ENCODE results near the gene COX19.

Gene COX19

DNA sequence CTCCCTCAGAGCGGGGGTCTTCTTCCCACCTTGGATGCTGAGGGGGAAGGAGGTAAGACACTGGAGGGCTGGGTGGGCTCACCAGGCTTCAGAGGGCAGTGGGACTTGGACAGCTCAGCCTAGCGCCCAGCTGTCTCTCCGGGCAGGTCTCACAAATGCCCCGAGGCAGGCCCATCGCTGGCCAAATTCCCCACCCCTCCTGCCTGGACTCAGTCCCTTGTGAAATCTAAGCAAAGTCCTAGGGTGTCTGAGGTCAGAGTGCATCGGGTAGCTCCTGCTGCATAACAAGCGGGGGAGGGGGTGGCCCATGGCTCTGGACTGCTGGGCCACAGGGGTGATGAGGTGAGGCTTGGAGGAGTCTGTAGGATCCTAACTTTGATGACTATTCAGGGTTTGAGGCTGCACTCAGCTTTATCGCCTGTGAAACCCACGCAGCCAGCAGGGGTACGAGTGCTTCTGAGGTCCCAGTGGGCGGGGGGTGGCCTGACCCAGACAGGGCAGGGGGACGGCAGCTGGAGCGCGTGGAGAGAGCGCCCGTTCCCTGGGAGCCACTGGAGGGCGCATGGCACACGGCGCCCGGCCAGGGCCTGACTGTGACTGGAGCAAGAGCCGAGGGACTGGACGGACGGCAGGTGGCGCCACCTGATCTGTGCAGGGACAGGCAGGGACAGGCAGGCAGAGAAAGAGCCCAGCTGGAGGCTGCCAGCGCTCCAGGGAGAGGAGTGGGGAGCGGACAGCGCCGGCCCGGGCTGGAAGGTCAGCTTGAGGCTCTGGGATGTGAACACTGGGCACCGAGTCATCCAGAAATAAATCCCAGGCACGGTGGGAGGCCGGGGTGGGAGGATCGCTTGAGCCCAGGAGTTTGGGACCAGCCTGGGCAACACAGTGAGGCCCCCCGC, 17.6 kb upstream of the COX19 start:
- H3K36me3 ChIP-seq (ENCODE audit: insufficient read depth, low read length): peaks cover 15% of the 10 kb centered on the region
- H2AFZ ChIP-seq (ENCODE audit: low read depth, low read length): no peak overlapping the region
- peaks cover 14% of the 10 kb centered on the region for H3K4me1 ChIP-seq (ENCODE audit: insufficient read depth, low read length)
- H3K9me3 ChIP-seq (ENCODE audit: low read length): no peaks in the 10 kb centered on the region
- H3K4me3 ChIP-seq (ENCODE audit: low read length): no peak overlapping the region
- no peaks in the 10 kb centered on the region for H3K27me3 ChIP-seq (ENCODE audit: insufficient read depth, low read length)

DNA sequence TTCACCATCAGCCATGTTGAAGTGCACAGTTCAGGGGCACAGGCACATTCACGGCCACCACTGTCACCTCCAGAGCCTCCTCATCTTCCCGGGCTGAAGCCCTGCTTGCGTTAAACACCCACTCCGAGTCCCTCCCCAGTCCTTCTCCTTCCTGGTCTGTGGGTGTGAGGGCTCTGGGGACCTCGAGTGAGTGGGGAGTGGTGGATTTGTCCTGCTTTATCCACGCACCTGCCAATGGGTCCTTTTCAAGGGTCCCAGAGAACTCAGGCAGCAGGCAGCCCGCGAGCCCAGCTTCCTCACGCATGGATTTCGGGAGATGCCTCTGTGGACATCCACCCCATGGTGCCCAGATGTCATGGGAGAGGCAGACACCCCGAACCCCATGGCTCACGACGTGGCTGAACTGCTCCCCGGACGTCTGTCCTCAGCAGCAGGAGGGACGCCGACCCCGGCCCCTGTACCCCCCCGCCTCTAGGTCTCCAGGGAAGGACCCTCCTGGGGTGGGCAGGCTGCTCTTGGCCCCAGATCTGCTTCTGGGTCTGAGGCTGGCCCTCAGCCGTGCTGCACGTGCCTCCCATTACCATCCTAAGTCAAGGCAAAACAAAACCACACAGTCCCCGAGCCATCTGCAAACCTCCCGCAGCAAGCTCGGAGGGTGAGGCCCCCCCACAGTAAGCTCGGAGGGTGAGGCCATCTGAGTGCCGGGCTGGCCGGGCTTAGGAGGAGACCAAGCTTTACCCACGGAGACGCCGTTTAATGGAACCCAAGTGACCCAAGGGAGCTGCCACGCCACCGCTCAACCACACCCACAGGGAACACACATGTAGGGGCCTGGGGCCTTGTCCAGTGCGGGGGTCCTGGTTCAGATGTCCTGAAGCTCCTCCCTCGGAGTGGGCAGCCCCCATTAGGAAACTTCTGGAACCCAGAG, 16.6 kb upstream of the COX19 start:
- H3K27me3 ChIP-seq (ENCODE audit: insufficient read depth, low read length): no peaks in the 10 kb centered on the region
- H2AFZ ChIP-seq (ENCODE audit: low read depth, low read length): no peak overlapping the region
- peaks cover 13% of the 10 kb centered on the region for H3K36me3 ChIP-seq (ENCODE audit: insufficient read depth, low read length)
- peaks cover 14% of the 10 kb centered on the region for H3K4me1 ChIP-seq (ENCODE audit: insufficient read depth, low read length)
- H3K9me3 ChIP-seq (ENCODE audit: low read length): no peaks in the 10 kb centered on the region
- H3K4me3 ChIP-seq (ENCODE audit: low read length): no peak overlapping the region

- Histone ChIP-seq H3K4me1 (ENCODE audit: insufficient read depth, low read length) (peaks cover 14% of the 10 kb centered on the region), H3K36me3 (ENCODE audit: insufficient read depth, low read length) (peaks cover 5% of the 10 kb centered on the region), H3K27me3 (ENCODE audit: insufficient read depth, low read length) (no peaks in the 10 kb centered on the region), H3K4me3 (ENCODE audit: low read length) (no peak overlapping the region), H3K9me3 (ENCODE audit: low read length) (no peaks in the 10 kb centered on the region), H2AFZ (ENCODE audit: low read depth, low read length) (no peak overlapping the region)
Measured at GRCh38 chr7:990933-991728, 15.8 kb upstream of the COX19 start.

GRCh38 chr7:990352-990932, 15.1 kb upstream of the COX19 start:
- H3K27me3 ChIP-seq (ENCODE audit: insufficient read depth, low read length): no peaks in the 10 kb centered on the region

DNA sequence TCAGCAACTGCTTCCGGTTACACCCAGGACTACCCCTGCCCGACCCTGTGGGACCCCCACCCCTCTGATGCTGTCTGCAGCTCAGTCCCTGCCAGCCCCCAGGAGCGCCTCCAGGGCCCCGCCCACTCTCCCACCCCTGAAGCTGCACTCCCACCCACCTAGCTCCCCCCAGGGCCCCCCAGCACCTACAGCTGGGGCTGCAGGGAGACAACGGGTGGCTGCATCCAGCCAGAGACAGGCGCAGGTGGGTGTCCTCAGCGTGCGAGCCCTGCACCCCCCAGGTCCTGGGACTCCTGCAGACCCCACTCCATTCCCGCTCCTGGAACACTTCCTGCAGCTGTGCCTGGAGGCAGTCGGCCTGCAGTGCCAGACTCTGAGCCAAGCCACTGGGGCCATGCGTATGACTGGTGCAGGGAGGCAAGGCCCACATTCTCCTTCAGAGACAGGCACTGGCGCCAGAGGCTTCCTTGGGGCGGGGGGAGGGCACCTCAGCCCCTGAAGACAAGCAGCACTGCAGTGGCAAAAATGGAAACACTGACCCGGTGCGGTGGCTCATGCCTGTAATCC, 13.7 kb upstream of the COX19 start:
- Histone ChIP-seq H2AFZ (ENCODE audit: low read depth, low read length) (no peak overlapping the region), H3K27me3 (ENCODE audit: insufficient read depth, low read length) (no peaks in the 10 kb centered on the region), H3K36me3 (ENCODE audit: insufficient read depth, low read length) (no peaks in the 10 kb centered on the region), H3K4me1 (ENCODE audit: insufficient read depth, low read length) (peaks cover 14% of the 10 kb centered on the region), H3K4me3 (ENCODE audit: low read length) (no peak overlapping the region), H3K9me3 (ENCODE audit: low read length) (no peaks in the 10 kb centered on the region)

More at GRCh38 chr7:990352-990932, 15.1 kb upstream of the COX19 start:
- H3K4me3 ChIP-seq (ENCODE audit: low read length): no peak overlapping the region
- peaks cover 3% of the 10 kb centered on the region for H3K36me3 ChIP-seq (ENCODE audit: insufficient read depth, low read length)
- peaks cover 14% of the 10 kb centered on the region for H3K4me1 ChIP-seq (ENCODE audit: insufficient read depth, low read length)
- no peak overlapping the region for H2AFZ ChIP-seq (ENCODE audit: low read depth, low read length)
- no peaks in the 10 kb centered on the region for H3K9me3 ChIP-seq (ENCODE audit: low read length)

DNA sequence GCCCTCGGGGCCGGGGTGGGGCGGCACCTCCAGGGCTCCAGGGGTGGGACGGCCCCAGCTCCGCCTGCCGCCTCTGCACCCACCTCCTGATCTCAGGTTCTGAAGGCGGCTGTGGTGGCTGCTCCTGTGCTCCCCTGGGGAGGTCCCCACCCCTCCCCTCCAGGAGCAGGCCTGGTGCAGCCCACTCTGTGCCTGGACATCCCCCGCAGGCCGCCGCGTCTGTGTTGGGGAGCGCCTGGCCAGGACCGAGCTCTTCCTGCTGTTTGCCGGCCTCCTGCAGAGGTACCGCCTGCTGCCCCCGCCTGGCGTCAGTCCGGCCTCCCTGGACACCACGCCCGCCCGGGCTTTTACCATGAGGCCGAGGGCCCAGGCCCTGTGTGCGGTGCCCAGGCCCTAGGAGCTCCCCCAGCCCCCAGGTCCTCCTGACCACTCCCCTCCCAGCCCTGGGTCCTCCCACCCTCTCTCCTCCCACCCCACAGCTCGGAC, 13.1 kb upstream of the COX19 start:
- H3K36me3 ChIP-seq (ENCODE audit: insufficient read depth, low read length): no peaks in the 10 kb centered on the region
- H3K4me3 ChIP-seq (ENCODE audit: low read length): no peak overlapping the region
- H3K9me3 ChIP-seq (ENCODE audit: low read length): no peaks in the 10 kb centered on the region
- H3K4me1 ChIP-seq (ENCODE audit: insufficient read depth, low read length): peaks cover 11% of the 10 kb centered on the region
- H3K27me3 ChIP-seq (ENCODE audit: insufficient read depth, low read length): no peaks in the 10 kb centered on the region
- H2AFZ ChIP-seq (ENCODE audit: low read depth, low read length): no peak overlapping the region

DNA sequence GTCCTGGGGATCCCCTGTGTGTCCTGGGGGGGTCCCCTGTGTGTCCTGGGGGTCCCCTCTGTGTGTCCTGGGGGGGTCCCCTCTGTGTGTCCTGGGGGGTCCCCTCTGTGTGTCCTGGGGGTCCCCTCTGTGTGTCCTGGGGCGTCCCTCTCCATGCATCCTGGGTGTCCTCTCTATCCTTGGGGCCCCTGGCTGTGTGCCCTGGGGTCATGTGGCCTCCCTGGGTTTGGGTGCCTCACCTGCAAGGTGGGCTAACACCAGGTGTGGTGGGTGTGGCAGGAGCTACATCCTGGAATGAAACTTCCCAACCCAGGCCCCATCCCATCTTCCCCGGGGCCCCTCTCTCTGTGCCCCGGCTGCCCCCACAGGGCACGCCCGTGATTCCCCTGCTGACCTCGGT, 12.6 kb upstream of the COX19 start:
- Histone ChIP-seq H2AFZ (ENCODE audit: low read depth, low read length) (no peak overlapping the region), H3K36me3 (ENCODE audit: insufficient read depth, low read length) (no peaks in the 10 kb centered on the region)

GRCh38 chr7:986766-987751, 11.7 kb upstream of the COX19 start:
- H3K27me3 ChIP-seq (ENCODE audit: insufficient read depth, low read length): no peaks in the 10 kb centered on the region
- H3K4me3 ChIP-seq (ENCODE audit: low read length): no peak overlapping the region
- H3K9me3 ChIP-seq (ENCODE audit: low read length): no peaks in the 10 kb centered on the region
- H3K36me3 ChIP-seq (ENCODE audit: insufficient read depth, low read length): no peaks in the 10 kb centered on the region
- peaks cover 13% of the 10 kb centered on the region for H3K4me1 ChIP-seq (ENCODE audit: insufficient read depth, low read length)
- H2AFZ ChIP-seq (ENCODE audit: low read depth, low read length): no peak overlapping the region

More for the DNA sequence above, 12.6 kb upstream of the COX19 start:
- no peaks in the 10 kb centered on the region for H3K9me3 ChIP-seq (ENCODE audit: low read length)
- no peak overlapping the region for H3K4me3 ChIP-seq (ENCODE audit: low read length)
- H3K27me3 ChIP-seq (ENCODE audit: insufficient read depth, low read length): no peaks in the 10 kb centered on the region
- H3K4me1 ChIP-seq (ENCODE audit: insufficient read depth, low read length): peaks cover 11% of the 10 kb centered on the region

DNA sequence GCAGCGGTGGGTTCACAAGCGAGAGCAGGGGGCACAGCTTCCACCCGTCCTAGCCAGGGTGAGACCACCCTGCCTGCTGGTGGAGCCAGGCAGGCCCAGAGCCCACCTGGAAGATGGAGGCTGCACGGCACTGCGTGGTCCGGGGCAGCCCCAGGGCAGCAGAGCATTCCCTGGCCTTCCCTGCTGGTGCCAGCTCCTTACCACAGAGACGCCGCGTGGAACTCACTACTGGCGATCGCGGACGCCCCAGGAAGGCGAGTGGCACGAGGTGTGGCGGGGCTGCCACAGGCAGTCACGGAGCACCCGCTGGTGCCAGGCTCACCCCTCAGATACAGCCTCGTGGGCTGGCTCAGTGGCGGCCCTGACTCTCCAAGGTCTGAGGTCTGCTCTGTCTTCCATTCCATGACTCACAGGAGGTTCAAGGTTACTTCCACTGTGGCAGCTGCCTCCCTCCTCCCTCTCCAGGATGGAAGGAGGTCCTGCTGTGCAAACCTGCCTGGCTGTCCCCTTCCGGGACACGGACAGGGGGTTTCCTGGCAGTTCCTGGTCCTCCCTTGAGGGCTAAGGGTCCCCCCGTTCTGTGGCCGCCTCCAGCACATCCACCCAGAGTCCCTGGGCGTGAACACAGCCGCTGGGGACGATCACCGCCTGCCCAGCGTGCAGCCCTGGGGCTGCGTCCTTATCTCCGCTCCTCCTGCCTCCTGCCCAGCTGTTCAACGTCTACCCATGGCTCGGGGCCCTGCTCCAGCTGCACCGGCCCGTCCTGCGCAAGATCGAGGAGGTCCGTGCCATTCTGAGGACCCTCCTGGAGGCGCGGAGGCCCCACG, 10.8 kb upstream of the COX19 start:
- no peaks in the 10 kb centered on the region for H3K9me3 ChIP-seq (ENCODE audit: low read length)
- no peak overlapping the region for H3K4me3 ChIP-seq (ENCODE audit: low read length)
- peaks cover 13% of the 10 kb centered on the region for H3K4me1 ChIP-seq (ENCODE audit: insufficient read depth, low read length)
- H3K36me3 ChIP-seq (ENCODE audit: insufficient read depth, low read length): no peaks in the 10 kb centered on the region
- H2AFZ ChIP-seq (ENCODE audit: low read depth, low read length): no peak overlapping the region
- no peaks in the 10 kb centered on the region for H3K27me3 ChIP-seq (ENCODE audit: insufficient read depth, low read length)

GRCh38 chr7:985127-985416, 9.7 kb upstream of the COX19 start:
- Histone ChIP-seq H3K36me3 (ENCODE audit: insufficient read depth, low read length) (no peaks in the 10 kb centered on the region), H2AFZ (ENCODE audit: low read depth, low read length) (no peak overlapping the region), H3K9me3 (ENCODE audit: low read length) (no peaks in the 10 kb centered on the region), H3K4me1 (ENCODE audit: insufficient read depth, low read length) (peaks cover 13% of the 10 kb centered on the region), H3K27me3 (ENCODE audit: insufficient read depth, low read length) (no peaks in the 10 kb centered on the region), H3K4me3 (ENCODE audit: low read length) (no peak overlapping the region)
